Bronchial smooth muscle cell (primary cell): ENCODE measurements around the gene NBPF15. TPM values are rescaled to one million over a fixed set of nuclear protein-coding genes. Genes with fewer than 3 reads are reported as not detected.

Source experiments
- total RNA-seq: library from RNA; depleted of rRNA; stranded (reverse); fragments of >200 nt; gene quantifications from 2 replicates; pipeline ENCODE4 v1.2.1, GENCODE V29; 2014

Gene NBPF15
- 28.7 and 41.5 TPM in 2 replicates for total RNA-seq

GRCh38 chr1:144461136-144461759, at the start of gene NBPF15:
Gene NBPF15, minus strand, starts transcription at chr1:144461669. Its CDS starts 21,666 bp downstream, at chr1:144440003.

Other genes starting within 250 kb of the NBPF15 start
- not detected in 2 replicates for gene PPIAL4E, start 88.0 kb downstream of the NBPF15 start, total RNA-seq
- not detected in 2 replicates for gene PPIAL4F, start 131.2 kb upstream of the NBPF15 start, total RNA-seq